Thyroid gland (tissue), 4 donors: Measurements from ENCODE around the gene FOXD1. TPM values are rescaled to one million over a fixed set of nuclear protein-coding genes. Genes with fewer than 3 reads are reported as not detected.
"Not testable (repeated sequence)": the region's sequence is repeated elsewhere in the genome, so short reads cannot be mapped to it uniquely, and the experiment has no call there.

ENCODE experiments used
- DNase-seq, 2 donors: peaks; one replicate each; pipeline ENCODE4 v3.0.0-alpha.2; 2019
- H3K27ac ChIP-seq, 3 donors: fragments of 200-600 bp; sonication (generic); 1 replicate in 2 of 3; 2 replicates in 1 of 3; pipeline ENCODE4 v1.5.1; 2016 to 2019; ENCODE audit warnings: mild to moderate bottlenecking in 1 of 3, moderate library complexity in 1 of 3
- H3K27me3 ChIP-seq: fragments of 200-600 bp; sonication (generic); one replicate; pipeline ENCODE4 v1.5.1; 2019
- H3K36me3 ChIP-seq, 2 donors: fragments of 200-600 bp; sonication (generic); one replicate each; pipeline ENCODE4 v1.5.1; 2016 to 2019
- H3K4me1 ChIP-seq, 2 donors: fragments of 200-600 bp; sonication (generic); one replicate each; pipeline ENCODE4 v1.5.1; 2017 to 2019
- H3K4me3 ChIP-seq, 3 donors: fragments of 200-600 bp; sonication (generic); replicated peaks in 1 of 3; 1 replicate in 2 of 3; 2 replicates in 1 of 3; pipeline ENCODE4 v1.5.1; 2016; ENCODE audit warnings: mild to moderate bottlenecking in 1 of 3
- H3K9me3 ChIP-seq: fragments of 200-600 bp; sonication (generic); one replicate; pipeline ENCODE4 v1.5.1; 2017
- POLR2A ChIP-seq, 2 donors: fragments of 450-650 bp; IDR thresholded peaks; one replicate each; pipeline ENCODE4 v1.6.1; 2017; ENCODE audit warnings: antibody characterized with exemption in 2 of 2, mild to moderate bottlenecking in 2 of 2, moderate library complexity in 1 of 2
- WGBS, 2 donors: methylation state at CpG; one replicate each; pipeline ENCODE4 v1.1.5; 2017; 5-methylcytosine and 5-hydroxymethylcytosine counted together
- intact Hi-C: fragments of 100-400 bp; cut with DNase I; formaldehyde crosslinking; loops from one replicate; pipeline ENCODE4 v1.15.1; 2023
- total RNA-seq, 4 donors: library from RNA; depleted of rRNA; stranded (reverse); fragments of >200 nt; gene quantifications; one replicate each; pipeline ENCODE4 v1.2.3, GENCODE V29; 2016
- TF ChIP-seq, protein P1 (sequence below), 6 experiments: fragments of 200-600 bp in 3 of 6; fragments of 450-650 bp in 3 of 6; sonication (generic) in 3 of 6; IDR thresholded peaks; one replicate each; pipeline ENCODE4 v1.5.1; 2016 to 2019; ENCODE audit warnings: antibody characterized with exemption in 6 of 6, mild to moderate bottlenecking in 2 of 6, inconsistent platforms in 1 of 6, moderate library complexity in 1 of 6

The FOXD1 gene
- total RNA-seq, 4 donors from 2014 or later: 0.38 to 1.6 (median 1.2) TPM; not detected in 1

DNA sequence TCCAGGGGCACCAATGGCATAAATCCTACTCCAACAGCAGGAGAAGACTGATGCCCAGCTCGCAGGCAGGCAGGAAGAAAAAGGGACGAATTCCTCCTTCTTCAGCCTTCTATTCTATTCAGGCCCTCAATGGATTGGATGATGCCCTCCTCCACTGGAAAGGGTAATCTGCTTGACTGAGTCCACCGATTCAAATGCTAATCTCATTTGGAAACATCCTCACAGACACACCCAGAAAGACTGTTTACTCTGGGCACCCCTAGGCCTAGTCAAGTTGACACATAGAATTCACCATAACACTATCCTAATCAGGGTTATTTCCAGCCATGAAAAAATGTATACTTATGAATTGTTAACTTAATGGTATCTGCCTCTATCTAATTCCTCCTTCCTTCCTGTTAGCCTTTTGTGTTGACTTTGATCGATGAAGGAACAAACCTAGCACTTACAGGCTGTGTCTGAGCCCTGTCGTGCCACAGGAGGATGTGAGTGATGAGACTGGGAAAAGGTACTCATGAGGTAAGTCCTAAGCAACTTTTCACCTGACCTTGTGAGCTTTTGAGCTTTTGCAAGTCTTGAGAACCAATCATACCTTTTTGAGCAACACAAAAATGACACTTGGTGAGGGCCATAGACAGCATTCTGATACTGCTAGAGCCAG, 36.5 kb downstream of the FOXD1 start:
- H3K9me3 ChIP-seq: no peaks in the 10 kb centered on the region
- no peaks in the 10 kb centered on the region for H3K36me3 ChIP-seq
- WGBS, 2 donors: 61 to 69% methylated on average over 5 of the region's 5 CpGs
- H3K4me1 ChIP-seq: no peaks in the 10 kb centered on the region
- DNase-seq: no peak
- peaks cover 3% of the 10 kb centered on the region for H3K27me3 ChIP-seq
- no peak overlapping the region for H3K4me3 ChIP-seq
- TF ChIP-seq, protein P1, sequence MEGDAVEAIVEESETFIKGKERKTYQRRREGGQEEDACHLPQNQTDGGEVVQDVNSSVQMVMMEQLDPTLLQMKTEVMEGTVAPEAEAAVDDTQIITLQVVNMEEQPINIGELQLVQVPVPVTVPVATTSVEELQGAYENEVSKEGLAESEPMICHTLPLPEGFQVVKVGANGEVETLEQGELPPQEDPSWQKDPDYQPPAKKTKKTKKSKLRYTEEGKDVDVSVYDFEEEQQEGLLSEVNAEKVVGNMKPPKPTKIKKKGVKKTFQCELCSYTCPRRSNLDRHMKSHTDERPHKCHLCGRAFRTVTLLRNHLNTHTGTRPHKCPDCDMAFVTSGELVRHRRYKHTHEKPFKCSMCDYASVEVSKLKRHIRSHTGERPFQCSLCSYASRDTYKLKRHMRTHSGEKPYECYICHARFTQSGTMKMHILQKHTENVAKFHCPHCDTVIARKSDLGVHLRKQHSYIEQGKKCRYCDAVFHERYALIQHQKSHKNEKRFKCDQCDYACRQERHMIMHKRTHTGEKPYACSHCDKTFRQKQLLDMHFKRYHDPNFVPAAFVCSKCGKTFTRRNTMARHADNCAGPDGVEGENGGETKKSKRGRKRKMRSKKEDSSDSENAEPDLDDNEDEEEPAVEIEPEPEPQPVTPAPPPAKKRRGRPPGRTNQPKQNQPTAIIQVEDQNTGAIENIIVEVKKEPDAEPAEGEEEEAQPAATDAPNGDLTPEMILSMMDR (IDR thresholded peaks at IDR 0.05): no peak
- TF ChIP-seq POLR2A (IDR thresholded peaks at IDR 0.05): no peak
- no peak overlapping the region for H3K27ac ChIP-seq
- intact Hi-C loops: no loop called here

- H3K4me1 ChIP-seq, H3K27me3 ChIP-seq, H3K9me3 ChIP-seq, H3K4me3 ChIP-seq, DNase-seq, H3K36me3 ChIP-seq, H3K27ac ChIP-seq, intact Hi-C loops: not testable (repeated sequence)
- WGBS, 2 donors: 88 to 93% methylated on average over 18 of the region's 18 CpGs
Measured at GRCh38 chr5:73409927-73410326, 38.6 kb downstream of the FOXD1 start.

GRCh38 chr5:73405691-73406090, 42.9 kb downstream of the FOXD1 start:
- H3K36me3 ChIP-seq: no peaks in the 10 kb centered on the region
- WGBS, 2 donors: 17 to 20% methylated on average over 1 of the region's 1 CpG
- no peak overlapping the region for H3K27ac ChIP-seq
- H3K4me3 ChIP-seq: no peak overlapping the region
- no peaks in the 10 kb centered on the region for H3K9me3 ChIP-seq
- intact Hi-C loops: no loop called here
- TF ChIP-seq POLR2A (IDR thresholded peaks at IDR 0.05): no peak
- TF ChIP-seq, protein P1 (IDR thresholded peaks at IDR 0.05): no peak
- no peaks in the 10 kb centered on the region for H3K27me3 ChIP-seq
- DNase-seq: no peak
- H3K4me1 ChIP-seq: peaks cover 0 to 2% of the 10 kb centered on the region in 2 donors

DNA sequence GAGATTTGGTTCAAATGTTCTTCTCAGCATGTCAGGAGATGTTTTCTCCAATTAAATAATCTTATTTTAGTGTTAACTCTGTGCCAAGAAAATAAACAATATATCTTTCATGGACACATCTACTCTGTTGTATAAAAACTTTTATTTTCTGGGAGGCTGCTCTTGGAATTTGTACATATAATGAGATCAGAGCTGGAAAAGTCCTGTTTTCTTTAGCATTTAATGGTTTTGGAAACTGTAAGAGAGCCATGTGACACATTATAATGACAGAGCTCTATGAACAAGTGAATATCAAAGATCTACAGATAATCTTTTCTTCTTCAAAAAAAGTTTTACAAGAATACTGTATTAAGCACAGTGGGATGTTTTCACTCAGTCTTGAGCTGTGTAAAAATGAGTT, 48.8 kb downstream of the FOXD1 start:
- no peak overlapping the region for H3K27ac ChIP-seq
- no peaks in the 10 kb centered on the region for H3K4me1 ChIP-seq
- no peaks in the 10 kb centered on the region for H3K27me3 ChIP-seq
- no peak for TF ChIP-seq POLR2A (IDR thresholded peaks at IDR 0.05)
- TF ChIP-seq, protein P1 (IDR thresholded peaks at IDR 0.05): no peak
- intact Hi-C loops: no loop called here
- no peaks in the 10 kb centered on the region for H3K9me3 ChIP-seq
- no peak for DNase-seq
- H3K4me3 ChIP-seq: no peak overlapping the region
- no peaks in the 10 kb centered on the region for H3K36me3 ChIP-seq

Other genes with a start within 250 kb of the FOXD1 start
- 100 to 1,000 TPM; 413 to 784 (median 546) TPM for gene BTF3, start 49.7 kb upstream of the FOXD1 start, total RNA-seq
- gene ANKRA2, start 116.9 kb upstream of the FOXD1 start, total RNA-seq: 10 to 100 TPM; 43.1 to 82.1 (median 65.0) TPM
- gene UTP15, start 117.0 kb upstream of the FOXD1 start, total RNA-seq: 10 to 100 TPM; 20.6 to 35.1 (median 30.7) TPM
- 10 to 100 TPM; 43.6 to 58.8 (median 55.3) TPM for gene ARHGEF28, start 177.4 kb upstream of the FOXD1 start, total RNA-seq